Mucosa of rectum (tissue), 2 donors: ENCODE measurements around the gene DDX19B.
A peak's percentile ranks its signal among the peaks of the same experiment; 100 is the strongest.
"Not testable (repeated sequence)": the region's sequence is repeated elsewhere in the genome, so short reads cannot be mapped to it uniquely, and the experiment has no call there.

Experiments
- H3K27ac ChIP-seq, 2 donors: one replicate each; pipeline ENCODE4 v1.7.0; 2013; ENCODE audit warnings: inconsistent platforms in 2 of 2, low read depth in 2 of 2, low read length in 2 of 2
- H3K27me3 ChIP-seq, 2 donors: one replicate each; pipeline ENCODE4 v1.7.0; 2013; ENCODE audit warnings: low read length in 2 of 2; ENCODE audit not compliant: control insufficient read depth in 2 of 2, insufficient read depth in 2 of 2
- H3K36me3 ChIP-seq, 2 donors: one replicate each; pipeline ENCODE4 v1.7.0; 2013; ENCODE audit warnings: low read length in 2 of 2; ENCODE audit not compliant: control insufficient read depth in 2 of 2, insufficient read depth in 2 of 2
- H3K4me1 ChIP-seq, 2 donors: one replicate each; pipeline ENCODE4 v1.7.0; 2013; ENCODE audit warnings: low read length in 2 of 2, mild to moderate bottlenecking in 1 of 2; ENCODE audit not compliant: control insufficient read depth in 2 of 2, insufficient read depth in 2 of 2
- H3K4me3 ChIP-seq, 2 donors: one replicate each; pipeline ENCODE4 v1.7.0; 2013; ENCODE audit warnings: low read length in 2 of 2
- H3K9ac ChIP-seq, 2 donors: one replicate each; pipeline ENCODE4 v1.7.0; 2013; ENCODE audit warnings: low read length in 2 of 2, low read depth in 1 of 2, mild to moderate bottlenecking in 1 of 2
- H3K9me3 ChIP-seq, 2 donors: one replicate each; pipeline ENCODE4 v1.7.0; 2013; ENCODE audit warnings: low read length in 2 of 2; ENCODE audit not compliant: control insufficient read depth in 2 of 2
- donor health status: healthy.
- donor health status: Normal muscosa, but diverticular disease.

Gene DDX19B

GRCh38 chr16:70298988-70299938 is at the start of gene DDX19B:
Gene DDX19B, plus strand, starts transcription at chr16:70299186. Its CDS starts 112 bp downstream, at chr16:70299298.
- H3K9ac ChIP-seq = peak within 1 kb of the TSS; percentile 99
- H3K36me3 ChIP-seq = peaks cover 0 to 4% of the 10 kb centered on the region in 2 donors
- no peaks in the 10 kb centered on the region for H3K9me3 ChIP-seq
- H3K4me3 ChIP-seq = peak within 1 kb of the TSS; percentile 91 to 98
- H3K27me3 ChIP-seq = no peaks in the 10 kb centered on the region
- peaks cover 8 to 11% of the 10 kb centered on the region in 2 donors for H3K4me1 ChIP-seq
- peak within 1 kb of the TSS; percentile 98 to 99 for H3K27ac ChIP-seq

GRCh38 chr16:70249697-70250096 is 49.3 kb upstream of the DDX19B start:
- peaks cover 16 to 22% of the 10 kb centered on the region in 2 donors for H3K36me3 ChIP-seq
- not testable (repeated sequence) for H3K4me1 ChIP-seq, H3K4me3 ChIP-seq, H3K27ac ChIP-seq, H3K27me3 ChIP-seq, H3K9me3 ChIP-seq, H3K9ac ChIP-seq

- Histone ChIP-seq H3K4me3 (peak overlapping the region; percentile 74 to 75), H3K27me3 (no peaks in the 10 kb centered on the region), H3K36me3 (peaks cover 27 to 31% of the 10 kb centered on the region in 2 donors), H3K9ac (peak overlapping the region; percentile 60 to 65), H3K27ac (peak overlapping the region; percentile 47 to 88), H3K9me3 (no peaks in the 10 kb centered on the region), H3K4me1 (peaks cover 4 to 9% of the 10 kb centered on the region in 2 donors)
These were observed 48.0 kb upstream of the DDX19B start for GRCh38 chr16:70250748-70251628.

- H3K27me3 ChIP-seq = no peaks in the 10 kb centered on the region
- peaks cover 4 to 9% of the 10 kb centered on the region in 2 donors for H3K4me1 ChIP-seq
- H3K9me3 ChIP-seq = no peaks in the 10 kb centered on the region
- peak within 1 kb of the TSS; percentile 88 to 92 for H3K27ac ChIP-seq
- H3K9ac ChIP-seq = peak within 1 kb of the TSS; percentile 72 to 84
- peak within 1 kb of the TSS; percentile 74 to 75 for H3K4me3 ChIP-seq
- peaks cover 33 to 37% of the 10 kb centered on the region in 2 donors for H3K36me3 ChIP-seq
These were observed 47.2 kb upstream of the DDX19B start, which contains the start of gene EXOSC6 for GRCh38 chr16:70251629-70252354. Gene EXOSC6, minus strand, starts transcription at chr16:70251940. Its CDS starts 40 bp downstream, at chr16:70251900.

GRCh38 chr16:70252355-70252988 is 46.5 kb upstream of the DDX19B start:
- Histone ChIP-seq H3K4me1 (peaks cover 4 to 9% of the 10 kb centered on the region in 2 donors), H3K9ac (no peak overlapping the region), H3K27me3 (no peaks in the 10 kb centered on the region), H3K27ac (no peak overlapping the region), H3K4me3 (no peak overlapping the region), H3K9me3 (no peaks in the 10 kb centered on the region), H3K36me3 (peaks cover 33 to 41% of the 10 kb centered on the region in 2 donors)

- no peaks in the 10 kb centered on the region for H3K9me3 ChIP-seq
- no peaks in the 10 kb centered on the region for H3K27me3 ChIP-seq
- H3K9ac ChIP-seq = no peak overlapping the region
- H3K4me3 ChIP-seq = no peak overlapping the region
- no peak overlapping the region for H3K27ac ChIP-seq
- H3K4me1 ChIP-seq = peaks cover 4 to 9% of the 10 kb centered on the region in 2 donors
- peaks cover 43 to 51% of the 10 kb centered on the region in 2 donors for H3K36me3 ChIP-seq
These were observed 45.5 kb upstream of the DDX19B start for GRCh38 chr16:70253291-70254106.

GRCh38 chr16:70254180-70254964 is 44.6 kb upstream of the DDX19B start:
- Histone ChIP-seq H3K4me1 (peaks cover 4 to 8% of the 10 kb centered on the region in 2 donors), H3K27me3 (no peaks in the 10 kb centered on the region), H3K9ac (no peak overlapping the region), H3K9me3 (no peaks in the 10 kb centered on the region), H3K36me3 (peaks cover 50 to 57% of the 10 kb centered on the region in 2 donors), H3K27ac (no peak overlapping the region), H3K4me3 (no peak overlapping the region)

- H3K4me1 ChIP-seq = peaks cover 4% of the 10 kb centered on the region in 2 donors
- no peak overlapping the region for H3K9ac ChIP-seq
- H3K36me3 ChIP-seq = peaks cover 51 to 59% of the 10 kb centered on the region in 2 donors
- H3K9me3 ChIP-seq = no peaks in the 10 kb centered on the region
- H3K27me3 ChIP-seq = no peaks in the 10 kb centered on the region
- no peak overlapping the region for H3K27ac ChIP-seq
- H3K4me3 ChIP-seq = no peak overlapping the region
These were observed 44.1 kb upstream of the DDX19B start for GRCh38 chr16:70254965-70255286.
